HEK293 (cell line): ENCODE results near the gene SPACA4.

Experiments used
- CTCF ChIA-PET: fragments of 350-600 bp; formaldehyde crosslinking; extraction: SDS; loops from one replicate; lab custom pipeline; 2021; ENCODE audit warnings: antibody characterized with exemption; lab: Yijun Ruan, JAX
- POLR2A ChIA-PET: fragments of 300-600 bp; formaldehyde crosslinking; extraction: SDS; loops from one replicate; lab custom pipeline; 2020; ENCODE audit warnings: antibody characterized with exemption, inconsistent platforms; lab: Yijun Ruan, JAX
- H3K27ac ChIP-seq: fragments of 200-500 bp; sonication (Bioruptor generic); 2 replicates; pipeline ENCODE4 v1.5.1; 2014; ENCODE audit warnings: low read depth, low read length, control low read depth, inconsistent platforms; ENCODE audit errors: extremely low read depth
- H3K36me3 ChIP-seq, 2 experiments: fragments of 200-500 bp in 1 of 2; sonication (Bioruptor generic) in 1 of 2; 1 replicate in 1 of 2; 2 replicates in 1 of 2; pipeline ENCODE4 v1.5.1; 2014 to 2017; ENCODE audit warnings: inconsistent platforms in 2 of 2, low read length in 2 of 2; ENCODE audit not compliant: control insufficient read depth in 2 of 2, insufficient read depth in 1 of 2
- H3K4me1 ChIP-seq: fragments of 200-500 bp; sonication (Bioruptor generic); 2 replicates; pipeline ENCODE4 v1.5.1; 2014; ENCODE audit warnings: mild to moderate bottlenecking, low read length, inconsistent platforms; ENCODE audit not compliant: control insufficient read depth, insufficient read depth
- H3K4me3 ChIP-seq: 2 replicates; pipeline ENCODE4 v1.5.1; 2011; ENCODE audit warnings: low read depth, mild to moderate bottlenecking, control low read depth, low read length, moderate library complexity
- H3K9me3 ChIP-seq: fragments of 200-500 bp; sonication (Bioruptor generic); 2 replicates; pipeline ENCODE4 v1.5.1; 2014; ENCODE audit warnings: low read depth, low read length, inconsistent platforms; ENCODE audit not compliant: control insufficient read depth, insufficient read depth
- AEBP2 ChIP-seq: fragments of 450-650 bp; formaldehyde crosslinking; IDR thresholded peaks from 2 replicates; pipeline ENCODE4 v1.5.1; 2016; ENCODE audit warnings: missing biosample characterization, missing genetic modification characterization, borderline replicate concordance
- EGR2 ChIP-seq: fragments of 450-650 bp; formaldehyde crosslinking; IDR thresholded peaks from 2 replicates; pipeline ENCODE4 v1.5.1; 2016; ENCODE audit warnings: low read depth, missing biosample characterization, missing genetic modification characterization
- GLI4 ChIP-seq: fragments of 450-650 bp; formaldehyde crosslinking; IDR thresholded peaks from 2 replicates; pipeline ENCODE4 v1.5.1; 2016; ENCODE audit warnings: missing biosample characterization, missing genetic modification characterization
- GLIS1 ChIP-seq: fragments of 450-650 bp; formaldehyde crosslinking; IDR thresholded peaks from 2 replicates; pipeline ENCODE4 v1.5.1; 2016; ENCODE audit warnings: missing biosample characterization, missing genetic modification characterization
- GLIS2 ChIP-seq: fragments of 450-650 bp; formaldehyde crosslinking; IDR thresholded peaks from 2 replicates; pipeline ENCODE4 v1.5.1; 2016; ENCODE audit warnings: missing biosample characterization, missing genetic modification characterization
- HOXC10 ChIP-seq: sonication (generic); formaldehyde crosslinking; IDR thresholded peaks from 2 replicates; pipeline ENCODE4 v1.8.1; 2023; ENCODE audit warnings: mild to moderate bottlenecking, missing genetic modification reagents
- MZF1 ChIP-seq: fragments of 450-650 bp; formaldehyde crosslinking; IDR thresholded peaks from 2 replicates; pipeline ENCODE4 v1.5.1; 2017; ENCODE audit warnings: missing biosample characterization, missing genetic modification characterization, borderline replicate concordance
- SCRT1 ChIP-seq: fragments of 450-650 bp; formaldehyde crosslinking; IDR thresholded peaks from 2 replicates; pipeline ENCODE4 v1.5.1; 2016; ENCODE audit warnings: missing biosample characterization, missing genetic modification characterization, borderline replicate concordance
- SP2 ChIP-seq: fragments of 450-650 bp; formaldehyde crosslinking; IDR thresholded peaks from 2 replicates; pipeline ENCODE4 v1.5.1; 2016; ENCODE audit warnings: missing biosample characterization, missing genetic modification characterization
- SP7 ChIP-seq: fragments of 450-650 bp; formaldehyde crosslinking; IDR thresholded peaks from 2 replicates; pipeline ENCODE4 v1.5.1; 2016; ENCODE audit warnings: missing biosample characterization, missing genetic modification characterization
- YY2 ChIP-seq: fragments of 450-650 bp; formaldehyde crosslinking; IDR thresholded peaks from 2 replicates; pipeline ENCODE4 v1.5.1; 2016; ENCODE audit warnings: missing biosample characterization, missing genetic modification characterization
- ZBTB17 ChIP-seq: fragments of 450-650 bp; formaldehyde crosslinking; IDR thresholded peaks from 2 replicates; pipeline ENCODE4 v1.5.1; 2016; ENCODE audit warnings: missing biosample characterization, missing genetic modification characterization
- ZFHX2 ChIP-seq: fragments of 450-650 bp; formaldehyde crosslinking; conservative IDR thresholded peaks from 2 replicates; pipeline ENCODE4 v1.5.1; 2016; ENCODE audit warnings: missing biosample characterization, missing genetic modification characterization
- ZFP69B ChIP-seq: fragments of 450-650 bp; formaldehyde crosslinking; IDR thresholded peaks from 2 replicates; pipeline ENCODE4 v1.5.1; 2016; ENCODE audit warnings: missing biosample characterization, missing genetic modification characterization
- ZNF155 ChIP-seq: fragments of 450-650 bp; formaldehyde crosslinking; IDR thresholded peaks from 2 replicates; pipeline ENCODE4 v1.5.1; 2016; ENCODE audit warnings: missing biosample characterization, missing genetic modification characterization
- ZNF16 ChIP-seq: fragments of 450-650 bp; formaldehyde crosslinking; IDR thresholded peaks from 2 replicates; pipeline ENCODE4 v1.5.1; 2016; ENCODE audit warnings: low read depth, missing biosample characterization, missing genetic modification characterization
- ZNF23 ChIP-seq: fragments of 450-650 bp; formaldehyde crosslinking; IDR thresholded peaks from 2 replicates; pipeline ENCODE4 v1.5.1; 2016; ENCODE audit warnings: missing biosample characterization, missing genetic modification characterization, borderline replicate concordance
- ZNF335 ChIP-seq: fragments of 450-650 bp; formaldehyde crosslinking; conservative IDR thresholded peaks from 2 replicates; pipeline ENCODE4 v1.5.1; 2016; ENCODE audit warnings: missing biosample characterization, missing genetic modification characterization
- ZNF433 ChIP-seq: fragments of 450-650 bp; formaldehyde crosslinking; IDR thresholded peaks from 2 replicates; pipeline ENCODE4 v1.5.1; 2016; ENCODE audit warnings: missing biosample characterization, missing genetic modification characterization, low read depth
- ZNF514 ChIP-seq: fragments of 450-650 bp; formaldehyde crosslinking; IDR thresholded peaks from 2 replicates; pipeline ENCODE4 v1.5.1; 2016; ENCODE audit warnings: missing biosample characterization, missing genetic modification characterization
- ZNF561 ChIP-seq: fragments of 450-650 bp; IDR thresholded peaks from 2 replicates; pipeline ENCODE4 v1.5.1; 2018; ENCODE audit warnings: missing biosample characterization, missing genetic modification characterization, borderline replicate concordance
- ZNF585B ChIP-seq: fragments of 450-650 bp; formaldehyde crosslinking; IDR thresholded peaks from 2 replicates; pipeline ENCODE4 v1.5.1; 2016; ENCODE audit warnings: missing biosample characterization, missing genetic modification characterization
- ZNF654 ChIP-seq: fragments of 450-650 bp; formaldehyde crosslinking; IDR thresholded peaks from 2 replicates; pipeline ENCODE4 v1.5.1; 2016; ENCODE audit warnings: low read depth, missing biosample characterization, missing genetic modification characterization
- ZNF777 ChIP-seq: fragments of 450-650 bp; formaldehyde crosslinking; IDR thresholded peaks from 2 replicates; pipeline ENCODE4 v1.5.1; 2017; ENCODE audit warnings: missing biosample characterization, missing genetic modification characterization, borderline replicate concordance
- ZNF843 ChIP-seq: fragments of 450-650 bp; formaldehyde crosslinking; IDR thresholded peaks from 2 replicates; pipeline ENCODE4 v1.5.1; 2016; ENCODE audit warnings: missing biosample characterization, missing genetic modification characterization
- ZSCAN23 ChIP-seq: fragments of 450-650 bp; formaldehyde crosslinking; IDR thresholded peaks from 2 replicates; pipeline ENCODE4 v1.5.1; 2016; ENCODE audit warnings: missing biosample characterization, missing genetic modification characterization
- ZXDB ChIP-seq: fragments of 450-650 bp; formaldehyde crosslinking; IDR thresholded peaks from 2 replicates; pipeline ENCODE4 v1.5.1; 2016; ENCODE audit warnings: missing biosample characterization, missing genetic modification characterization
- TF ChIP-seq, protein P1 (sequence below): fragments of 450-650 bp; formaldehyde crosslinking; conservative IDR thresholded peaks from 2 replicates; pipeline ENCODE4 v1.5.1; 2016; ENCODE audit warnings: low read depth, missing biosample characterization, missing genetic modification characterization
- TF ChIP-seq, protein P2 (sequence below): fragments of 450-650 bp; formaldehyde crosslinking; IDR thresholded peaks from 2 replicates; pipeline ENCODE4 v1.5.1; 2016; ENCODE audit warnings: missing biosample characterization, missing genetic modification characterization
- TF ChIP-seq, protein P3 (sequence below): fragments of 450-650 bp; formaldehyde crosslinking; IDR thresholded peaks from 2 replicates; pipeline ENCODE4 v1.5.1; 2016; ENCODE audit warnings: missing biosample characterization, missing genetic modification characterization

SPACA4 gene

DNA sequence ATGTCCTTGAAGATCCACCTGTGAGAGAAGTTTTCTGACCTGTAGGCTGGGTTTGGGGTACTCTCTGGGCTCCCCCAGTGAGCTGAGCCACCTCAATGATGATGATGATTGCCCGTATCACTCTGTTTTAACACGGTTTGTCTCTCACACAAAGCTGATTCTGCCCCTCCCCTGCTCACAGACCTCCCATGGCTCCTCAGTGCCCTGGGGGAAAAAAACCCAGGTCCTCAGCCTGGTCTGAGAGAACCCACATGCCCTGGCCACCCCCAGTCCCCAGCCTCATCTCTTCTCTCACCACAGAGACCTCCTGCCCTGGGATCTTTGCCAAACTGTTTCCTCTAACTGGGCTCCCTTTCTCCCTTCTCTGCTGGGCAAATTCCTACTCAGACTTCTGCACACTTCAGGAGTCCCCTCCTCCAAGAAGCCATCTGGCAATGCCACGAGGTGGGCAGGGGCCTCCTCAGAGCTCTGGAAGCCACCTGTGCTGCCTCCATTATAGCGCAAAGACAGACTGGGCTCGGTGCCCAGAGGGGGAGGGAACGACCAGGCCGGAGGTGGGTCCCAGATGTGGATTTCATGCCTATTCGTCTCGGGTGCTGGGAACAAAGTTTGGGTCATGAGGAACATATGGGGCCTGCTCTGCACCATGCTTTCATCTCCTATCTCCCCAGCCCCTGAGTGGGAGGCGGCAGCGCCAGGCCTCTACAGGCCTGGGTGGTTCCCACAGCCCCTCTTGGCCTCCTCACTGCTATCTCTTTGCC is 47.9 kb downstream of the SPACA4 start:
- Histone ChIP-seq H3K36me3 (no peaks in the 10 kb centered on the region; a peak in 1 of 3 replicates), H3K9me3 (no peaks in the 10 kb centered on the region), H3K27ac (peak overlapping the region; percentile 61), H3K4me1 (peaks cover 9% of the 10 kb centered on the region), H3K4me3 (no peak overlapping the region)
- ChIA-PET CTCF (no interaction called here), POLR2A (interaction anchor here (0.7 to 0.8 kb wide), 3 partner anchors 8 to 31 kb away, joined by 4 to 6 read pairs (median 5); partner anchors contain the start of gene CA11)
- TF ChIP-seq GLI4 = no peak
- TF ChIP-seq HOXC10 (CRISPR knock-in tag) = no peak
- peak; percentile 58 for TF ChIP-seq SP7 (tag by site-specific recombination)
- no peak for TF ChIP-seq ZNF23 (tag by site-specific recombination)
- TF ChIP-seq, protein P1, sequence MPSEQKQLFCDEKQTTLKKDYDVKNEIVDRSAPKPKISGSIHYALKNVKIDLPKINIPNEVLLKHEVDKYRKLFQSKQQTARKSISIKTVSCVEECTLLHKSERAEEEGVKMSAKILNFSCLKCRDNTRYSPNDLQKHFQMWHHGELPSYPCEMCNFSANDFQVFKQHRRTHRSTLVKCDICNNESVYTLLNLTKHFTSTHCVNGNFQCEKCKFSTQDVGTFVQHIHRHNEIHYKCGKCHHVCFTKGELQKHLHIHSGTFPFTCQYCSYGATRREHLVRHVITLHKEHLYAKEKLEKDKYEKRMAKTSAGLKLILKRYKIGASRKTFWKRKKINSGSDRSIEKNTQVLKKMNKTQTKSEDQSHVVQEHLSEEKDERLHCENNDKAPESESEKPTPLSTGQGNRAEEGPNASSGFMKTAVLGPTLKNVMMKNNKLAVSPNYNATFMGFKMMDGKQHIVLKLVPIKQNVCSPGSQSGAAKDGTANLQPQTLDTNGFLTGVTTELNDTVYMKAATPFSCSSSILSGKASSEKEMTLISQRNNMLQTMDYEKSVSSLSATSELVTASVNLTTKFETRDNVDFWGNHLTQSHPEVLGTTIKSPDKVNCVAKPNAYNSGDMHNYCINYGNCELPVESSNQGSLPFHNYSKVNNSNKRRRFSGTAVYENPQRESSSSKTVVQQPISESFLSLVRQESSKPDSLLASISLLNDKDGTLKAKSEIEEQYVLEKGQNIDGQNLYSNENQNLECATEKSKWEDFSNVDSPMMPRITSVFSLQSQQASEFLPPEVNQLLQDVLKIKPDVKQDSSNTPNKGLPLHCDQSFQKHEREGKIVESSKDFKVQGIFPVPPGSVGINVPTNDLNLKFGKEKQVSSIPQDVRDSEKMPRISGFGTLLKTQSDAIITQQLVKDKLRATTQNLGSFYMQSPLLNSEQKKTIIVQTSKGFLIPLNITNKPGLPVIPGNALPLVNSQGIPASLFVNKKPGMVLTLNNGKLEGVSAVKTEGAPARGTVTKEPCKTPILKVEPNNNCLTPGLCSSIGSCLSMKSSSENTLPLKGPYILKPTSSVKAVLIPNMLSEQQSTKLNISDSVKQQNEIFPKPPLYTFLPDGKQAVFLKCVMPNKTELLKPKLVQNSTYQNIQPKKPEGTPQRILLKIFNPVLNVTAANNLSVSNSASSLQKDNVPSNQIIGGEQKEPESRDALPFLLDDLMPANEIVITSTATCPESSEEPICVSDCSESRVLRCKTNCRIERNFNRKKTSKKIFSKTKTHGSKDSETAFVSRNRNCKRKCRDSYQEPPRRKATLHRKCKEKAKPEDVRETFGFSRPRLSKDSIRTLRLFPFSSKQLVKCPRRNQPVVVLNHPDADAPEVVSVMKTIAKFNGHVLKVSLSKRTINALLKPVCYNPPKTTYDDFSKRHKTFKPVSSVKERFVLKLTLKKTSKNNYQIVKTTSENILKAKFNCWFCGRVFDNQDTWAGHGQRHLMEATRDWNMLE = no peak
- TF ChIP-seq AEBP2 = no peak
- 0 out of 2 replicates have a peak, but pooled peaks have one; percentile 28 for TF ChIP-seq SCRT1 (tag by site-specific recombination)
- TF ChIP-seq YY2 (tag by site-specific recombination) = 0 out of 2 replicates have a peak, but pooled peaks have one; percentile 45
- no peak for TF ChIP-seq ZNF433 (tag by site-specific recombination)
- TF ChIP-seq ZNF585B (tag by site-specific recombination) = no peak
- peak; percentile 80 for TF ChIP-seq ZFHX2 (tag by site-specific recombination)
- peak; percentile 87; the same call in 1 of the 2 replicates for TF ChIP-seq ZFP69B (tag by site-specific recombination)
- TF ChIP-seq ZNF335 = peak; percentile 41; the same call in 1 of the 2 replicates
- TF ChIP-seq, protein P2, sequence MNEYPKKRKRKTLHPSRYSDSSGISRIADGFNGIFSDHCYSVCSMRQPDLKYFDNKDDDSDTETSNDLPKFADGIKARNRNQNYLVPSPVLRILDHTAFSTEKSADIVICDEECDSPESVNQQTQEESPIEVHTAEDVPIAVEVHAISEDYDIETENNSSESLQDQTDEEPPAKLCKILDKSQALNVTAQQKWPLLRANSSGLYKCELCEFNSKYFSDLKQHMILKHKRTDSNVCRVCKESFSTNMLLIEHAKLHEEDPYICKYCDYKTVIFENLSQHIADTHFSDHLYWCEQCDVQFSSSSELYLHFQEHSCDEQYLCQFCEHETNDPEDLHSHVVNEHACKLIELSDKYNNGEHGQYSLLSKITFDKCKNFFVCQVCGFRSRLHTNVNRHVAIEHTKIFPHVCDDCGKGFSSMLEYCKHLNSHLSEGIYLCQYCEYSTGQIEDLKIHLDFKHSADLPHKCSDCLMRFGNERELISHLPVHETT (tag by site-specific recombination) = no peak
- TF ChIP-seq, protein P3, sequence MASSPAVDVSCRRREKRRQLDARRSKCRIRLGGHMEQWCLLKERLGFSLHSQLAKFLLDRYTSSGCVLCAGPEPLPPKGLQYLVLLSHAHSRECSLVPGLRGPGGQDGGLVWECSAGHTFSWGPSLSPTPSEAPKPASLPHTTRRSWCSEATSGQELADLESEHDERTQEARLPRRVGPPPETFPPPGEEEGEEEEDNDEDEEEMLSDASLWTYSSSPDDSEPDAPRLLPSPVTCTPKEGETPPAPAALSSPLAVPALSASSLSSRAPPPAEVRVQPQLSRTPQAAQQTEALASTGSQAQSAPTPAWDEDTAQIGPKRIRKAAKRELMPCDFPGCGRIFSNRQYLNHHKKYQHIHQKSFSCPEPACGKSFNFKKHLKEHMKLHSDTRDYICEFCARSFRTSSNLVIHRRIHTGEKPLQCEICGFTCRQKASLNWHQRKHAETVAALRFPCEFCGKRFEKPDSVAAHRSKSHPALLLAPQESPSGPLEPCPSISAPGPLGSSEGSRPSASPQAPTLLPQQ (tag by site-specific recombination) = peak; percentile 96
- TF ChIP-seq ZNF155 (tag by site-specific recombination) = no peak
- TF ChIP-seq GLIS1 (tag by site-specific recombination) = peak; percentile 90
- TF ChIP-seq ZXDB (tag by site-specific recombination) = no peak
- TF ChIP-seq SP2 (tag by site-specific recombination) = peak; percentile 17; the same call in 1 of the 2 replicates
- TF ChIP-seq ZNF777 (tag by site-specific recombination) = no peak
- peak; percentile 83 for TF ChIP-seq EGR2 (tag by site-specific recombination)
- TF ChIP-seq ZBTB17 = 0 out of 2 replicates have a peak, but pooled peaks have one; percentile 30
- TF ChIP-seq GLIS2 = no peak
- no peak for TF ChIP-seq ZNF561 (tag by site-specific recombination)
- no peak for TF ChIP-seq ZNF514 (tag by site-specific recombination)
- TF ChIP-seq ZNF843 (tag by site-specific recombination) = no peak
- TF ChIP-seq ZSCAN23 (tag by site-specific recombination) = no peak
- no peak for TF ChIP-seq MZF1 (tag by site-specific recombination)
- TF ChIP-seq ZNF16 (tag by site-specific recombination) = peak; percentile 78
- TF ChIP-seq ZNF654 (tag by site-specific recombination) = no peak
